H1 (cell line): Measurements from ENCODE around the gene SV2C.

ENCODE experiments used
- CBX8 ChIP-seq: fragments of 300-800, 300-1000 bp; sonication (generic); IDR thresholded peaks from 2 replicates; pipeline ENCODE4 v1.7.1; 2016; ENCODE audit warnings: low read depth, low read length, borderline replicate concordance
- CREB1 ChIP-seq: IDR thresholded peaks from 2 replicates; pipeline ENCODE4 v1.6.1; 2012; ENCODE audit warnings: inconsistent platforms
- CTCF ChIP-seq, 3 experiments: IDR thresholded peaks; 1 replicate in 2 of 3; 2 replicates in 1 of 3; pipeline versions ENCODE4 v1.5.1 to v1.6.1; 2011; ENCODE audit warnings: low read length in 3 of 3, mild to moderate bottlenecking in 3 of 3, inconsistent platforms in 2 of 3, low read depth in 1 of 3, moderate library complexity in 1 of 3; ENCODE audit not compliant: insufficient read depth in 1 of 3; ENCODE audit errors: control extremely low read depth in 1 of 3
- MAX ChIP-seq: IDR thresholded peaks from 2 replicates; pipeline ENCODE4 v1.6.1; 2012; ENCODE audit warnings: inconsistent platforms
- POLR2A ChIP-seq, 2 experiments: IDR thresholded peaks; 1 replicate in 1 of 2; 2 replicates in 1 of 2; pipeline ENCODE4 v1.6.1; 2011; ENCODE audit warnings: low read depth in 2 of 2, low read length in 2 of 2, mild to moderate bottlenecking in 2 of 2; ENCODE audit errors: control extremely low read depth in 1 of 2
- POU5F1 ChIP-seq: IDR thresholded peaks from 2 replicates; pipeline ENCODE4 v1.6.1; 2011; ENCODE audit warnings: low read depth, mild to moderate bottlenecking, low read length, moderate library complexity
- RAD21 ChIP-seq, 2 experiments: IDR thresholded peaks in 1 of 2; conservative IDR thresholded peaks in 1 of 2; 2 replicates each; pipeline ENCODE4 v1.6.1; 2011; ENCODE audit warnings: low read depth in 2 of 2, low read length in 2 of 2, improper control_type of control experiment in 1 of 2, inconsistent platforms in 1 of 2, mild to moderate bottlenecking in 1 of 2, moderate library complexity in 1 of 2
- SIN3A ChIP-seq, 2 experiments: IDR thresholded peaks in 1 of 2; conservative IDR thresholded peaks in 1 of 2; 2 replicates each; pipeline ENCODE4 v1.6.1; 2011 to 2012; ENCODE audit warnings: low read length in 2 of 2, improper control_type of control experiment in 1 of 2, low read depth in 1 of 2, mild to moderate bottlenecking in 1 of 2
- SP1 ChIP-seq: IDR thresholded peaks from 2 replicates; pipeline ENCODE4 v1.6.1; 2011; ENCODE audit warnings: low read depth, low read length
- SP2 ChIP-seq: IDR thresholded peaks from 2 replicates; pipeline ENCODE4 v1.6.1; 2012; ENCODE audit warnings: mild to moderate bottlenecking, low read length, inconsistent platforms
- TAF7 ChIP-seq: optimal IDR thresholded peaks from 2 replicates; pipeline ENCODE3; 2011; ENCODE audit warnings: low read depth, mild to moderate bottlenecking, inconsistent platforms, low read length, moderate library complexity, borderline replicate concordance
- USF2 ChIP-seq: IDR thresholded peaks from 2 replicates; pipeline ENCODE4 v1.6.1; 2011; ENCODE audit warnings: low read length, improper control_type of control experiment
- ZNF274 ChIP-seq: IDR thresholded peaks from 2 replicates; pipeline ENCODE4 v1.7.0; 2012; ENCODE audit warnings: low read length, borderline replicate concordance; ENCODE audit errors: extremely low read depth

GRCh38 chr5:76325326-76325725 is 242.1 kb downstream of the SV2C start:
- TF ChIP-seq SP2 (no peak), CTCF (IDR thresholded peaks at IDR 0.05; ENCODE audit: control extremely low read depth in 1 of 3, insufficient read depth in 1 of 3, low read depth in 1 of 3, low read length in 3 of 3) (no peak), ZNF274 (no peak), POU5F1 (no peak), USF2 (no peak), CREB1 (no peak), POLR2A (IDR thresholded peaks at IDR 0.05; ENCODE audit: control extremely low read depth in 1 of 2, low read depth in 2 of 2, low read length in 2 of 2) (no peak), SIN3A (conservative IDR thresholded peaks at IDR 0.05 in 1 of 2, IDR thresholded peaks at IDR 0.05 in 1 of 2; ENCODE audit: low read depth in 1 of 2, low read length in 2 of 2) (no peak), TAF7 (no peak), SP1 (no peak), RAD21 (IDR thresholded peaks at IDR 0.05 in 1 of 2, conservative IDR thresholded peaks at IDR 0.05 in 1 of 2; ENCODE audit: low read depth in 2 of 2, low read length in 2 of 2) (no peak), CBX8 (no peak), MAX (no peak)
